Activated T-cell treated with anti-CD3 and anti-CD28 coated beads, Interleukin-2, amount 50 U/mL, for 72 hours (primary cell): ENCODE measurements around the gene VGLL4. TPM values are rescaled to one million over a fixed set of nuclear protein-coding genes. Genes with fewer than 3 reads are reported as not detected.

Experiments
- ATAC-seq, 2 donors: fragments of 150-1000 bp; cut with Tn5 transposase; replicated peaks in 1 of 2; 2 replicates each; pipeline ENCODE4 v1.10.0; 2021; ENCODE audit warnings: moderate library complexity in 2 of 2, mild to moderate bottlenecking in 1 of 2
- DNase-seq, 2 donors: peaks; one replicate each; pipeline ENCODE4 v3.0.0; 2021 to 2022; ENCODE audit warnings: mixed read lengths in 1 of 2
- H3K27ac Mint-ChIP-seq: one replicate; pipeline ENCODE4 v1.8.0; 2022; ENCODE audit warnings: mild to moderate bottlenecking, moderate library complexity, mixed read lengths
- H3K27me3 Mint-ChIP-seq: one replicate; pipeline ENCODE4 v1.8.0; 2022; ENCODE audit warnings: low read depth, mixed read lengths
- H3K36me3 Mint-ChIP-seq, 2 donors: one replicate each; pipeline ENCODE4 v1.8.0; 2022; ENCODE audit warnings: mixed read lengths in 2 of 2, mild to moderate bottlenecking in 1 of 2; ENCODE audit not compliant: insufficient read depth in 2 of 2
- H3K4me1 Mint-ChIP-seq: one replicate; pipeline ENCODE4 v1.8.0; 2022; ENCODE audit warnings: low read depth, mixed read lengths
- H3K4me3 Mint-ChIP-seq, 2 donors: one replicate each; pipeline ENCODE4 v1.8.0; 2022; ENCODE audit warnings: mild to moderate bottlenecking in 2 of 2, mixed read lengths in 2 of 2, moderate library complexity in 2 of 2
- H3K9me3 Mint-ChIP-seq, 2 donors: one replicate each; pipeline ENCODE4 v1.8.0; 2022; ENCODE audit warnings: mixed read lengths in 2 of 2
- total RNA-seq, 2 donors: library from RNA; stranded (reverse); gene quantifications; one replicate each; pipeline ENCODE4 v1.2.3, GENCODE V29; 2022

Gene VGLL4
- total RNA-seq, 2 donors from 2014 or later, result 22.3 to 23.7 TPM

- Mint-ChIP-seq H3K36me3 (peaks cover 0 to 1% of the 10 kb centered on the region in 2 donors), H3K27ac (no peak overlapping the region), H3K27me3 (no peaks in the 10 kb centered on the region), H3K4me3 (no peak overlapping the region), H3K9me3 (no peaks in the 10 kb centered on the region), H3K4me1 (peaks cover 76% of the 10 kb centered on the region)
- no peak for DNase-seq
- ATAC-seq, result no peak
These were observed 11.2 kb downstream of the VGLL4 start for GRCh38 chr3:11632564-11632963.

GRCh38 chr3:11631820-11632219, 11.9 kb downstream of the VGLL4 start:
- DNase-seq (no peak), ATAC-seq (no peak)
- Mint-ChIP-seq H3K4me1 (peaks cover 78% of the 10 kb centered on the region), H3K9me3 (no peaks in the 10 kb centered on the region), H3K27ac (no peak overlapping the region), H3K36me3 (no peaks in the 10 kb centered on the region), H3K4me3 (no peak overlapping the region), H3K27me3 (no peaks in the 10 kb centered on the region)

- H3K27me3 Mint-ChIP-seq, result no peaks in the 10 kb centered on the region
These were observed 14.0 kb downstream of the VGLL4 start for GRCh38 chr3:11629716-11630115.

DNA sequence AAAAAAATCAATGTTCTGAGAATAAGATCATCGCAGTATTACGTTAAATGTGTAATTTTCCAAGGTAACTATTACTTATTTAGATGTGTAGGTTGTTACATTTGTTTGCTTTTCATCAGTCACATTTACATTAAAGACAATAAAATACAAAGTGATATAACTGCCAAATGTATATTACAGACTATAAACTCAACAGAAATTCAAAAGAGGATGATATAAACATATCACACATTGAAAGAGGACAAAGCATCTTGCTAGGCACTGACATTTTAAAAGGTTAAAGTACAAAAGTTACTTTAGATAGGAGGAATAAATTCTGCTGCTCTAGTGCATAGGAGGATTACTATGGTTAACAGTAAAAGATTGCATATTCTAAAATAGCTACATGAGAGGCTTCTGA, 16.1 kb downstream of the VGLL4 start:
- no peaks in the 10 kb centered on the region for H3K27me3 Mint-ChIP-seq
- peaks cover 79% of the 10 kb centered on the region for H3K4me1 Mint-ChIP-seq
- no peak overlapping the region for H3K27ac Mint-ChIP-seq
- no peaks in the 10 kb centered on the region for H3K9me3 Mint-ChIP-seq
- ATAC-seq (no peak), DNase-seq (no peak)
- H3K4me3 Mint-ChIP-seq, result no peak overlapping the region
- H3K36me3 Mint-ChIP-seq, result peaks cover 3 to 5% of the 10 kb centered on the region in 2 donors

More at GRCh38 chr3:11629716-11630115, 14.0 kb downstream of the VGLL4 start:
- Mint-ChIP-seq H3K27ac (no peak overlapping the region), H3K9me3 (no peaks in the 10 kb centered on the region), H3K36me3 (peaks cover 0 to 4% of the 10 kb centered on the region in 2 donors), H3K4me3 (no peak overlapping the region), H3K4me1 (peaks cover 79% of the 10 kb centered on the region)
- ATAC-seq, result no peak
- no peak for DNase-seq

DNA sequence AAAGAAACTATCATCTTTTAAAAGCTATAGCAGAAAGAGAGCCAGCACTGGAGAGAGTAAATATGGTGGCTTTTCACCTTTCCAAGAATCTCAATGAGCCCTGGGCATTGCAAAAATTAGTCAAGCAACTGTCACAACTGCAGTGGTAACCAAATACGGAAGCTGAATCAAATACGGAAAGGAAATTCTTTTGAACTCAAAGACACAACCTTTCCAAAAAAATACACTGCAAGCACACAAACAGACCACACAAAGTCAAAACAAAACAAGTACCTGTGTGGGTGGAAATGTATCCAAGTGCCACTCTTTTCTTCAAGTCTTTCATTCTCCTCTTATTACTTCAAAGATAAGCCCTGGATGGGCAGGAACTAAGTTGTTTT, 17.6 kb downstream of the VGLL4 start:
- H3K27me3 Mint-ChIP-seq, result no peaks in the 10 kb centered on the region
- peak overlapping the region; percentile 96 for H3K27ac Mint-ChIP-seq
- ATAC-seq, result peak; percentile 57 to 67
- peaks cover 71% of the 10 kb centered on the region for H3K4me1 Mint-ChIP-seq
- DNase-seq, result peak; percentile 46 to 53
- H3K4me3 Mint-ChIP-seq, result peak overlapping the region; percentile 54 to 78
- H3K9me3 Mint-ChIP-seq, result no peaks in the 10 kb centered on the region
- peaks cover 3 to 5% of the 10 kb centered on the region in 2 donors for H3K36me3 Mint-ChIP-seq

DNA sequence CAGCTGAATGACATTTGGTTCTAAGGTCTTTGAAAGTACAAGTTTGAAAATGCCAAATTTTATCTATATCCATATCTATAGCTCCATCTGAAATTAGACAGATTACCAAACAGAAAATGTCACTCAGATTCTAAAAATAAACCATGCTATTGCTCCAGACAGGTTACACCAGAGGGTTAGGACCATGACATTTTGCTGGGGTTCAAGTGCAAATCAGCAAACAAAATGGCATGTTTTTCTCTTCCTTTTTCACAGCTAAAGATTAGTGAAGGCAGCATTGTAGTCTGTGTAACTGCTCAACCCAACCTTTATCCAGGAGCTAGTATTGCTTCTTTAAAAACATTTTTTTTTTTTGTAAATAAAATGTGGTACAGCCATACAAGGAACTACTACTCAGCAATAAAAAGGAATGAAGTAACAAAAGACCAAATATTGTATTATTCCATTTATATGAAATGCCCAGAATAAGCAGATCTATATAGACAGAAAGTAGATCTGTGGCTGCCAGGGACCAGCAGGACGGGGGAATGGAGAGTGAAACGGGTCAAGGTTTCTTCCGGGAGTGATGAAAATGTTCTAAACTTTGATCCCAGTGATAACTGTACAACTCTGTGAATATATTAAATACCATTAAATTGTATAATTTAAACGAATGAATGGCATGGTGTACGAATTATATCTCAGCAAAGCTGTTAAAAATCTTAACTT, 18.2 kb downstream of the VGLL4 start:
- ATAC-seq (no peak), DNase-seq (no peak)
- peak overlapping the region; percentile 78 to 96 for H3K4me3 Mint-ChIP-seq
- H3K27me3 Mint-ChIP-seq, result no peaks in the 10 kb centered on the region
- H3K27ac Mint-ChIP-seq, result peak overlapping the region; percentile 96
- peaks cover 3 to 5% of the 10 kb centered on the region in 2 donors for H3K36me3 Mint-ChIP-seq
- peaks cover 71% of the 10 kb centered on the region for H3K4me1 Mint-ChIP-seq
- no peaks in the 10 kb centered on the region for H3K9me3 Mint-ChIP-seq

GRCh38 chr3:11624704-11625375, 18.9 kb downstream of the VGLL4 start:
- peaks cover 75% of the 10 kb centered on the region for H3K4me1 Mint-ChIP-seq
- H3K9me3 Mint-ChIP-seq, result no peaks in the 10 kb centered on the region
- peak overlapping the region; percentile 96 for H3K27ac Mint-ChIP-seq
- DNase-seq (peak; percentile 31 to 41), ATAC-seq (peak; percentile 14 to 39)
- no peaks in the 10 kb centered on the region for H3K27me3 Mint-ChIP-seq
- peaks cover 3 to 5% of the 10 kb centered on the region in 2 donors for H3K36me3 Mint-ChIP-seq
- peak overlapping the region; percentile 78 to 96 for H3K4me3 Mint-ChIP-seq

GRCh38 chr3:11624161-11624560, 19.6 kb downstream of the VGLL4 start:
- Mint-ChIP-seq H3K36me3 (peaks cover 3 to 5% of the 10 kb centered on the region in 2 donors), H3K9me3 (no peaks in the 10 kb centered on the region), H3K27ac (peak overlapping the region; percentile 96), H3K27me3 (no peaks in the 10 kb centered on the region), H3K4me3 (peak overlapping the region; percentile 78 to 96), H3K4me1 (peaks cover 75% of the 10 kb centered on the region)
- DNase-seq, result peak; percentile 79 to 87
- ATAC-seq, result peak; percentile 88 to 90

DNA sequence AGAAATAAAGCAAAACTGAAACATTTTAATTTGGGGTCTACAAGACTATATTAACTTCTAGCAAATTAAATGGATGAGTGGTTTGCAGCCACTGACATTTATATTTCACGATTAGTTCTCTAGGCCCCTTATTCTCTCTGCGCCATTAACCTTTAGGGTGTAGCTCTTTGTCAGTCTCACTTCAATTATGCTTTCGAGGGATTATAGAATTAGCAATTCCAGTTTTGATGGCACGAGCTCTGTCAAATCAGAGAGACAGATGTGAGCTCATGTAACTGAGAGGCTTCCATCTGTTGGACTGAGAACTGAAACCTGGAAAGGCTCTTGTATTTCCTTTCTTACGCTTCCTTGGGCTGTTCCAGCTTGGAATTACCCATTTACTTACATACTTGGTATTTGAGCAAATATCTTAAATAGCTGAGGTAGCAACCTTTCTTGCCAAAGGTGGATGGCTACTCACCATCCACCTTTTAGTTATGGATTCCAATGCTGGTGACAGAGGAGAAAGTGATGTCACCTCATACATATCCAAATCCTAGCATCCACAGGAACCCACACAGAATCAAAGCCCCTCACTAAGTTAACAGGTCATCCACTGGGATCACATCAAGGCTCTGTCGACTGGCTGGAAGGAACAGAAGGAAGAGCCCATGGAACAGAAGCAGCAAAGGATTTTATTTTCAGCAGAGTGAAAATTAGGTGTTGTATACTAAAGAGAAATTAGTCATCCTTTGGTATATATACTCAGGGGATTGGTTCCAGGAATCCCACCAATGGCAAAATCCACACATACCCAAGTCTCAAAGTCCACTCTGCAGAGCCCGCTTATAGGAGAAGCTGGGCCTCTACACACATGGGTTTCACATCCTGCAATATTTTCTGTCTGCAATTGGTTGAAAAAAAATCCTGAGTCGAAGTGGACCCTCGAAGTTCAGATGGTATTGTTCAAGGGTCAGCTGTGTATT, 20.8 kb downstream of the VGLL4 start:
- H3K9me3 Mint-ChIP-seq, result no peaks in the 10 kb centered on the region
- DNase-seq (no peak), ATAC-seq (no peak)
- peaks cover 79% of the 10 kb centered on the region for H3K4me1 Mint-ChIP-seq
- no peak overlapping the region for H3K27ac Mint-ChIP-seq
- H3K27me3 Mint-ChIP-seq, result no peaks in the 10 kb centered on the region
- peaks cover 3 to 5% of the 10 kb centered on the region in 2 donors for H3K36me3 Mint-ChIP-seq
- H3K4me3 Mint-ChIP-seq, result peak overlapping the region in 1 of 2 donors; percentile 96

GRCh38 chr3:11621077-11621476, 22.6 kb downstream of the VGLL4 start:
- no peak overlapping the region for H3K4me3 Mint-ChIP-seq
- ATAC-seq (no peak), DNase-seq (no peak)
- H3K4me1 Mint-ChIP-seq, result peaks cover 61% of the 10 kb centered on the region
- no peaks in the 10 kb centered on the region for H3K27me3 Mint-ChIP-seq
- no peak overlapping the region for H3K27ac Mint-ChIP-seq
- H3K9me3 Mint-ChIP-seq, result no peaks in the 10 kb centered on the region
- H3K36me3 Mint-ChIP-seq, result peaks cover 2 to 3% of the 10 kb centered on the region in 2 donors

GRCh38 chr3:11619946-11620652, 23.6 kb downstream of the VGLL4 start:
- ATAC-seq (no peak), DNase-seq (no peak)
- no peak overlapping the region for H3K27ac Mint-ChIP-seq
- H3K4me1 Mint-ChIP-seq, result peaks cover 51% of the 10 kb centered on the region
- H3K27me3 Mint-ChIP-seq, result no peaks in the 10 kb centered on the region
- no peak overlapping the region for H3K4me3 Mint-ChIP-seq
- peaks cover 2 to 3% of the 10 kb centered on the region in 2 donors for H3K36me3 Mint-ChIP-seq
- no peaks in the 10 kb centered on the region for H3K9me3 Mint-ChIP-seq

DNA sequence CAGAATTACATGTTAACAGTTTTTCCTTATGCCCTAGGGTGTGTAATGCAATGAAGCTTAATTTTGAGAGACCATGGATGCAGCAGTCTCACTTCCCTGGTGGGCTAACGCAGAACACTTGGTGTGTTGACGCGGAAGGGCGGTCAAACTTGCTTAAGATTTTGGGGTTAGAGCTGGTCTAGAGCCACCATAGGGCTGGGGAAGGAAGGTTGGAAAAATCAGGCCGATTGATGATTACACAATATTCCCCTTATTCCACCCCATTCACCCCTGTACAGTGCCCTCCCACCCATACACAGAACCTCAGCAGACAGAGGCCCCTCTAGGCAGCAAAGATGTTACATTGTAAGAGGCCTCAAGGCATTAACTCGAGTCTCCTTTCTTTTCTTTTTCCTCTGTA, 24.3 kb downstream of the VGLL4 start:
- H3K9me3 Mint-ChIP-seq, result no peaks in the 10 kb centered on the region
- peaks cover 2 to 3% of the 10 kb centered on the region in 2 donors for H3K36me3 Mint-ChIP-seq
- ATAC-seq, result no peak
- DNase-seq, result no peak
- no peaks in the 10 kb centered on the region for H3K27me3 Mint-ChIP-seq
- H3K27ac Mint-ChIP-seq, result no peak overlapping the region
- peaks cover 45% of the 10 kb centered on the region for H3K4me1 Mint-ChIP-seq
- H3K4me3 Mint-ChIP-seq, result no peak overlapping the region
